GM19372 (cell line): ENCODE measurements around the gene CAV1.

Experiments used
- ATAC-seq: cut with Tn5 transposase; IDR thresholded peaks from one replicate; pipeline ENCODE4 v1.9.1; 2021; ENCODE audit warnings: mild to moderate bottlenecking, low read depth, moderate library complexity; ENCODE audit not compliant: unreplicated experiment

The CAV1 gene

DNA sequence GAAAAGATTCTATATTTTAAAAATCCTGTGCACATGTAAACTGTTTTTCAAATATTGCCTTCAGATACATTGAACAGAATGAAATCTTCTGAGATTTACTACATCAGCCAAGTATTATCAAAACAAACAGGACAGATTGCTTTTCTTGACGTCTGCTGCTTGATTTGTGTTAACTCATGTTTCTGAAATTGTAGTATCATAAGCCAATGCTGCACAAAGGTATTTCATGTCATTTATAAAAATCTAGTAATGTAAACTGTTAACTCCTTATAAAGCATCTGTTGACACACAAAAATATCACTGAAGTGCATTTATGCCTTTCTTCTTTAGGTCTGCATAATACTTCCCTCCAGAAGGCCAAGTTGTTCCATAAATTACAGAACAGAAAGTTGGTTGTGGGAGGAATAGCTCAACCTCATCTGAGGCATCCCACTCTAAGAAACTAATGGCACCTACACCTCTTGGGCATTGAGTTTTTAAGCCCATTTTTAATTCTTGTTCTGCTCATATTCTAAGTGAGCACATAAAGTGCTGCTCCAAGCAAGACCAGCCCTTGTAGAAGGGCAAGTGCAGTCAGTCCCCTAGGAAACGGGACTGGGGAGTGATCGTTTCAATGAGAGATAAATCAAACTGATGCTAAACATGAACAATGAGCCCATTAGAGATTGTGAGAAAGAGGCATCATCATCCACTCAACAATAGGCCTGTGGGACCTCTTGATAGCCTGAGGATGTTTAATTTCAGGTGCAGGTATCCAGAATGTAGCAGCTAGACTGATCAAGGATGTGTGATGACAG, 28.5 kb downstream of the CAV1 start:
- no peak for ATAC-seq

DNA sequence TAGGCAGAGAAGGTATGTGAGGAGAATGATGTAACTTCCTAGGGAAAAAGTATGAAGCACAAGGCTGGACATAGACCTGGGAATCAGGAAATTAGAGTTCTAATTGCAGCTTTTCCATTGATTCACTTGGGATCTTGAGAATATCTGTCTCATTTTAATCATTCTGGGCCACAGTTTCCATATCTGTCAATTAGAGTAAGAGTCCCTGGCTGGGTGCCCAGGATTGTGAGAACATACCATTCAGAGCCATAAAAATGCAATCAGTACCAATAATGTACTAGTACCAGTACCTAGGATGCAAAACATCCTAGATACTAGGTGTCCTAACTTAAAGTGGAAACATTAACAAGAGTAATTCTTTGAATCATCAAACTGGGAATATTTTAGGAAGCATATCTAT, 29.6 kb downstream of the CAV1 start:
- no peak for ATAC-seq

- ATAC-seq, result no peak
Observed at GRCh38 chr7:116554911-116555310, 30.1 kb downstream of the CAV1 start.

DNA sequence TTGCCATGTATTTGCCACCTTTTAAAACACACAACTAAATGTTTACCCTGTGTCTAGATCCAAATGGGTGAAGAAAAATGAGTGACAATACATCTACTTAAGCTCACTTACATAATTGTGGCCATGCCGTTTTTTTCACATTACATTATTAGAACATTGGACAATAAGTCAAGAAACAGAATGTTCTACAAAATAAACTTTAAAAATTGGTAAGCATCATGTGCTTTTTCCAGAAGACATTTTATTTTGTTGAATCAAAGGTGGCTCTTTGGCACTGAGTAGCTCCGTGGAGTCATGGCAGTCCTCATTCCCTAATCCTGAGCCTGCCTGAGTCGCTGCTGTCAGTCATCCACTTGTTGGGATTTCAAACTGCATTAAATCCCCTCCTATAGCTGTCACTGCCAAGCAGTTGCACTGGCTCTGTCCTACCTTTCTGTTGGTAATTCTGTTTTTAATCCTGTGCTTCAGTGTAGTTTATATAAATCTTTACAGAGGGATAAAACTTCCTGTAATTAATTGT, 32.3 kb downstream of the CAV1 start:
- ATAC-seq, result no peak

DNA sequence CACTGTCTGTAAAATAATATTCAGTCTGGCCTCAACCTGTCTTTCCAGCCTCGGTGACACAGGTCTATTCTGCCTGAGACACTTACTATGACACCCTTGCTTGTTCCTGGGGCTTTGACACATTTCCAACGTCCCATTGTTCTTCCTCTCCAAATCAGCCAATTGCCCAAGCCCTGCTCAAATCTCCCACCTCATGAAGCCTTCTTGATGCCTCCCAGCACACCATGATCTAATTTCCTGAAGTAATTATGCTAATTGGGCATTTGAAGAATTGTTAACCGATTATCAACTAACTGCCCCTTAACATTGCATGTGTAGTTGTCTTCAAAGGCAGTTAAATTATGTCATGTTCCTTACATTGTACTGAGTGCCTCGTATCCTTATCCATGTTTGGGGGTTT, 33.1 kb downstream of the CAV1 start:
- no peak for ATAC-seq

DNA sequence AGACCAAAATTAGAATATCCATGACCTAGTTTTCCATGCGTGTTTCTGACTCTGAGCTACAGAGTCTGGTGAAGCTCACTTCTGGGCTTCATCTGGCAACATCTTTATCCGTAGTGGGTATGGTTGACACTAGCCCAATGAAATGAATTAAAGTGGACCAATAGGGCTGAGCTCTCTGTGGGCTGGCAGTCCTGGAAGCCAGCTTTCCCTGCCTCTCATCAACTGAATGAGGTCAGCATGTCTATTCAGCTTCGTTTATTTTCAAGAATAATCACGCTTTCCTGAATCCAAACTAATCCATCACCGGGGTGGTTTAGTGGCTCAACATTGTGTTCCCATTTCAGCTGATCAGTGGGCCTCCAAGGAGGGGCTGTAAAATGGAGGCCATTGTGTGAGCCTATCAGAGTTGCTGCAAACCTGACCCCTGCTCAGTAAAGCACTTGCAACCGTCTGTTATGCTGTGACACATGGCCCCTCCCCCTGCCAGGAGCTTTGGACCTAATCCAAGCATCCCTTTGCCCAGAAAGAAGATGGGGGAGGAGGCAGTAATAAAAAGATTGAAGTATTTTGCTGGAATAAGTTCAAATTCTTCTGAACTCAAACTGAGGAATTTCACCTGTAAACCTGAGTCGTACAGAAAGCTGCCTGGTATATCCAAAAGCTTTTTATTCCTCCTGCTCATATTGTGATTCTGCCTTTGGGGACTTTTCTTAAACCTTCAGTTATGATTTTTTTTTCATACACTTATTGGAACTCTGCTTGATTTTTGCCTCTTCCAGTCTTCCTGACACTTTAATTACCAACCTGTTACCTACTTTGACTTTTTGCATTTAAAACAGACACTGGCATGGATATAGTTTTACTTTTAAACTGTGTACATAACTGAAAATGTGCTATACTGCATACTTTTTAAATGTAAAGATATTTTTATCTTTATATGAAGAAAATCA, 35.5 kb downstream of the CAV1 start:
- ATAC-seq, result no peak

DNA sequence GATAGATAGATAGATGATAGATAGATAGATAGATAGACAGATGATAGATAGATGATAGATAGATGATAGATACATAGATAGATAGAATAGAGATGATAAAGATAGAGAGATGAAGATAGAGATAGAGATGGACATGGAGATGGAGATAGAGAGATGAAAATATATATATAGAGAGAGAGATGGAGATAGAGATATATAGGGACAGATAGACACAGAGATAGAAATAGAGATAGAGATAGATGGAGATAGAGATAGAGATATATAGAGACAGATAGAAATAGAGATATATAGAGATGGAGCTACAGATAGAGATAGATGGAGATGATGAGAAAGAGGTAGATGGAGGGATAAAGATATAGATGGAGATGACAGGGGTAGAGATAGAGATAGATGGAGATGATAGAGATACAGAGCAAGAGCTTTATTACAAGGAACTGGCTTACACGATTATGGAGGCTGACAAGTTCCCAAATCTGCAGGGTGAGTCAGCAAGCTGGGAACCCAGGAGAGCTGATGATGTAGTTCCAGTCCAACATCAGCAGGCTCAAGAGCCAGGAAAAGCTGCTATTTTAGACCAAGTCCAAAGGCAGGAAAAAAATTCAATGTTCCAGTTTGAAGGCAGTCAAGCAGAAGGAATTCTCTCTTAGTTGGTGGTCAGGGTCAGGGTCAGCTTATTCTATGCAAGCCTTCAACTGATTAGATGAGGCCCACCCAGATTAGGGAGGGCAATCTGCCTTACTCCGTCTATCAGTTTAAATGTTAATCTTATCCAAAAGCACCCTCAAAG, 37.1 kb downstream of the CAV1 start:
- ATAC-seq, result no peak

- no peak for ATAC-seq
Observed at GRCh38 chr7:116562529-116563121, 37.8 kb downstream of the CAV1 start.

DNA sequence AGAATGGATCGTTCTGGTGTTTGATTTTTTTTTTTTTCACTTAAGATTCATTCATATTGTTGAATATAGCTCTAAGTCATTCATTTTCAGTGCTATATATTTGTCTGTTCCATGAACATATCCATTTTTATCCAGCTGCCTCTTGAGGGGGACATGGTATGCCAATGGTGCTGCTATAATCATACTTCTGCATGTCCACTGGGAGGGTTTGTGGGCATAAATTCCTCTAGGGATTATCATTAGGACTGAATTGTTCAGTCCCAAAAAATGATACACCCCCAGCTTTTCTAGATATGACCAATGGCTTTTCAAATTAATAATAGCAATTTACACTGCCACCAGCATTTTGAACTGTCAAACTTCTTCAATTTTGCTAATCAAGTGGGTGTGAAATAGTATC, 41.1 kb downstream of the CAV1 start:
- ATAC-seq, result no peak

DNA sequence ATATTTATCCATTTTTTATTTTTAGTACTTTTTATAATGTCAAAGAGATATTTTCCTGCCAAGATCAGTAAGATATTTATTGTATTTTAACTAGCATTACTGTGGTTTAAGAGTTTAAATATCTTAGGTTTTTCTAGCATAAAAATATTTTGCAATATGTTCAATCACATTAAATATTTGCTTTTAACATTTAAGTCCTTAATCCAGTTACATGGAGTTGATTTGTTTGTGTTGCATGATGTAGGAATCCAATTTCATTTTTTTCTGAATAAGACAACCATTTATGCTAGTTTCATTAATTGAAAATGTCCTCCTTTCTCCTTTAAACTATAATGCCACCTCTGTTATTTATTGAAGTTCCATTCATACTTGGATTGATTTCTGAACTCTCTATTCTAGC, 41.8 kb downstream of the CAV1 start:
- no peak for ATAC-seq

DNA sequence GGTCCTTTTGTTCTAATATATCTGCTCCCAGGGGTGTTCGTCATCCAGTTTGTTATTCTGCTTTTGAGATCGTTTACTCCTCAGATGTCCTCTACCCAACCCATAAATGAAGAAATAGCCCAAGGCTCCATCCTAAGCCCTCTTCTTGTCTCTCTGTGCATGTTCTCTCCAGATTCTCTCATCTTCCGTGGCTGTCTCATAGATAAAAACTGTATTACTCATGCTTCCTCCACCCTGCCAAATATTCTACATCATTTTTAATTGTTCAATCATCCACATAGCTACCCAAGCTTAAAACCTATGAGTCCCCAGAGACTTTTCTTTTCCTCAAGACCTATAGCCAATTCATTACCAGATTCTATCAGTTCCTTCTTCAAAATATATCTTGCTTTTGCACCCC, 44.9 kb downstream of the CAV1 start:
- no peak for ATAC-seq

DNA sequence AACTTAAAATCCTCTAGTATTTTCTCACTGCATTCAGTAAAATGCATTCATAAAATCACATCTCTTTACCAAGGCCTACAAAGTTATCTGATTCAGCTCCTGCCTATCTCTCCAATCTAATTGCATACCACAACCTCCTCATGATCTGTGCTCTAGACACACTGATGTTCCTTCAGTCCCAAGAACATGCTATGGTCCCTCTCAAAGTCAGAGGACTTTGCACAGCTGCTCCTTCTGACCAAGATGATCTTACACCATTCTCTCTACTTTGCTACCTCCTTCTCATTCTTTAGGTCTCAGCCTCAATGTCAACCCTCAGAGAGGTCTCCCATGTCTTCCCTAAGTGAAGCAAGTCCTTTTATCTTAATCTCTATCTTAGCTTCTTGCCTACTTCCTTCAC, 45.5 kb downstream of the CAV1 start:
- ATAC-seq, result no peak

DNA sequence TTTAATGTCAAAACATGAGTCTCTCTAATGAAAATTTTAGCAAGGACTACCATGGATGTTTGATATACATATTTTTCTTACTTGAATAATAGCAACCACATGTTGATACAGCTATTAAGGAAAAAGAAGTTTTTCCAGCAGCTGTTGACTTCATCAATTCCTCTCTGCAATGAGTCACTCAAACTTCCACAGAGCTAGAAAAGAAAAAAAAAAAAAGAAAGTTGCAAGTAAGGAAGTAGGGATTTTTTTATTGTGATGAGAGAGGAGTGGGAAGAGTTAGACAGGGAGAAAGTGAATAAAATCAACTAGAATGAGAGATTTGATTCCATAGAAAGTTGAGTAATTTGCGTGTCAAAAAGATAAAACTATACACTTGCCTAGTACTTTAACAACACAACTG, 46.2 kb downstream of the CAV1 start:
- no peak for ATAC-seq

DNA sequence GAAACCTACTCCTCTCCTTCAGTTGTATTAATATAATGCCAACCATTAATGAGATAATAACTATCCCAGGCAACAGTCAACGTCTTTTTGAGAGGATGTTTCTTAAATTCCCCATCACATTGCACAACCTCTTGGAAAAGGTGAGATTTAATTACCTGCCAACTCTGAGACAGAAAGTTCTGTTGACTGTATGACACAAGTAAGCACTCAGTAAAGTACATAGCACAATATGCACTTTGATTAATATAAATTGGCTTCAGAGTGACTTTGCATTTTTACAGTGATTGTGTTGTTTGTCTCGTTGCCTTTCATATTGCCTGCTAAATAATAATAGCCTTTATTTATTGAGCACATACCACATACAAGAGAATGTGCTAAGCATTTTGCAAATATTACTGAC, 46.7 kb downstream of the CAV1 start:
- ATAC-seq, result no peak

GRCh38 chr7:116572036-116572435, 47.2 kb downstream of the CAV1 start:
- ATAC-seq, result no peak

DNA sequence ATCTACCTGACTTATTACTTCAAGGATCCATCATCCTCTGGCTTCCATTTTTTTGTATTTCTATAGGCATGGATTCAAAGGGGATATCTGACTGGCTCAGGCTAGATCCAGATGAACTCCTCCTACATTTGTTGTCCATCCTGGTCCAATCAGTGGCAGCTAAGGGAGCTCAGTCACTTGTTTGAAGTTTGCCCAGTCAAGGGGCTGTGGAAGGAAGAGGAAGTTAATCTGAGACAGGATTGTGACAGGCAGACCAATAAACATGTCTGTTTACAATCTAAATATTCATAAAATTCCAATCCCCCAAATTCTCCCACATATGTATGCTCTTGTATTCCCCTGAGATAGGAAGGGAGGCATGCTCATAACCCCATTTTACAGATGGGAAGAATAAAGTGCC, 48.7 kb downstream of the CAV1 start:
- ATAC-seq, result no peak

GRCh38 chr7:116574025-116574822, 49.4 kb downstream of the CAV1 start:
- ATAC-seq, result no peak

GRCh38 chr7:116575853-116576252, 51.0 kb downstream of the CAV1 start:
- ATAC-seq, result no peak
